ENCODE data around the gene DDX21. TPM values are rescaled to one million over a fixed set of nuclear protein-coding genes. Genes with fewer than 3 reads are reported as not detected.
A peak's percentile ranks its signal among the peaks of the same experiment; 100 is the strongest.
"Not testable (repeated sequence)": the region's sequence is repeated elsewhere in the genome, so short reads cannot be mapped to it uniquely, and the experiment has no call there.

The DDX21 gene
- total RNA-seq, 1 donor = 136 TPM

DNA sequence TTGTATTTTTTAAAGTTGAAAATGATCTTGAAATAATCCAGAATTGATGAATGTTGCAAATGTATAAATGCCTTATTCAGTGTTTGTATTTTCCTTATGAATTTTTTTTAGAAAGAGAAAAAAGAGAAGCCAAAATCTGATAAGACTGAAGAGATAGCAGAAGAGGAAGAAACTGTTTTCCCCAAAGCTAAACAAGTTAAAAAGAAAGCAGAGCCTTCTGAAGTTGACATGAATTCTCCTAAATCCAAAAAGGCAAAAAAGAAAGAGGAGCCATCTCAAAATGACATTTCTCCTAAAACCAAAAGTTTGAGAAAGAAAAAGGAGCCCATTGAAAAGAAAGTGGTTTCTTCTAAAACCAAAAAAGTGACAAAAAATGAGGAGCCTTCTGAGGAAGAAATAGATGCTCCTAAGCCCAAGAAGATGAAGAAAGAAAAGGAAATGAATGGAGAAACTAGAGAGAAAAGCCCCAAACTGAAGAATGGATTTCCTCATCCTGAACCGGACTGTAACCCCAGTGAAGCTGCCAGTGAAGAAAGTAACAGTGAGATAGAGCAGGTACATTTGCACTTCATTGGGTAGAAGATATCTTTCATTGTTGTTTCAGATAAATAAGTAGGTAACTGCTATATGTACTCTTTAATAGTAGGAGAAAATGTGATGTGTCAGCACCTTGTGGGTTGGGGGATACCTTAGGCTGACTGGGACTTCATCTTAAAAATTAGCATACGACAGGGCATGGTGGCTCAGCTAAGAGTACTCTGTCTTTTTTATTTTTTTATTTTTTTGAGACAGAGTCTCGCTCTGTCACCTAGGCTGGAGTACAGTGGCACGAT is 3.9 kb downstream of the DDX21 start:
- Histone ChIP-seq H3K4me3 (ENCODE audit: low read length) (no peak overlapping the region), H3K9me3 (ENCODE audit: low read depth, low read length) (no peaks in the 10 kb centered on the region), H3K27me3 (ENCODE audit: insufficient read depth, low read length) (no peaks in the 10 kb centered on the region), H3K4me1 (ENCODE audit: insufficient read depth, low read length) (peaks cover 37% of the 10 kb centered on the region)

DNA sequence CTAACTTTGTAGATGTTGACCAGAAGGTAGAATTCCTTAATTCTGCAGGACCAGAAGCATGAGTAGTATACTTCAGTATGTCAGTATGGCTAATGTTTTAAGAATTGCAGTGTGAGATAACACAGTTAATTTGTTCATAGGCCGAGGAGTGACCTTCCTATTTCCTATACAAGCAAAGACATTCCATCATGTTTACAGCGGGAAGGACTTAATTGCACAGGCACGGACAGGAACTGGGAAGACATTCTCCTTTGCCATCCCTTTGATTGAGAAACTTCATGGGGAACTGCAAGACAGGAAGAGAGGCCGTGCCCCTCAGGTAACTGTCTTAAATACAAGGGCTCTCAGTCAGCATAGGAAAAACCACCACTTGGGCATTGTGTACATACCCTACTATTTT is 7.2 kb downstream of the DDX21 start:
- H3K27me3 ChIP-seq (ENCODE audit: insufficient read depth, low read length) = no peaks in the 10 kb centered on the region
- no peaks in the 10 kb centered on the region for H3K9me3 ChIP-seq (ENCODE audit: low read depth, low read length)
- no peak overlapping the region for H3K4me3 ChIP-seq (ENCODE audit: low read length)
- H3K4me1 ChIP-seq (ENCODE audit: insufficient read depth, low read length) = peaks cover 18% of the 10 kb centered on the region

DNA sequence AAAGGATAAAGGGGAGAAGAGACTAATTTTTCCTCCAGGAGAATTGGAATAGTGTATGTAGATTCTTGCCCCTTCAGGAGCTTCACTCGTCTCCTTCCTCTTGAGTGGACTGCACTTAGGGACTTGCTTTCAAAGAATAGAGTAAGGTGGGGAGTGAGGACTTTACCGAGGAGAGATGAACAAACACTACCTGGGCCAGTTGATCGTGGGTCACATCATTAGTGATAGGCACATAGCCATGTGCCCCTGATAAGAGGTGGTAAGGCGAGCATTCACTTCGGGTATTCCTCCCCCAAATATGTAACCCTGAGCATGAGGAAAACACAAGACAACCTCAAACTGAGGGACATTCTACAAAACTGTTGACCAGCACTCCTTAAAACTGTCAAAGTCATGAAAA is 18.0 kb downstream of the DDX21 start:
- Histone ChIP-seq H3K27me3 (ENCODE audit: insufficient read depth, low read length) (no peaks in the 10 kb centered on the region), H3K4me3 (ENCODE audit: low read length) (no peak overlapping the region), H3K4me1 (ENCODE audit: insufficient read depth, low read length) (no peaks in the 10 kb centered on the region)

DNA sequence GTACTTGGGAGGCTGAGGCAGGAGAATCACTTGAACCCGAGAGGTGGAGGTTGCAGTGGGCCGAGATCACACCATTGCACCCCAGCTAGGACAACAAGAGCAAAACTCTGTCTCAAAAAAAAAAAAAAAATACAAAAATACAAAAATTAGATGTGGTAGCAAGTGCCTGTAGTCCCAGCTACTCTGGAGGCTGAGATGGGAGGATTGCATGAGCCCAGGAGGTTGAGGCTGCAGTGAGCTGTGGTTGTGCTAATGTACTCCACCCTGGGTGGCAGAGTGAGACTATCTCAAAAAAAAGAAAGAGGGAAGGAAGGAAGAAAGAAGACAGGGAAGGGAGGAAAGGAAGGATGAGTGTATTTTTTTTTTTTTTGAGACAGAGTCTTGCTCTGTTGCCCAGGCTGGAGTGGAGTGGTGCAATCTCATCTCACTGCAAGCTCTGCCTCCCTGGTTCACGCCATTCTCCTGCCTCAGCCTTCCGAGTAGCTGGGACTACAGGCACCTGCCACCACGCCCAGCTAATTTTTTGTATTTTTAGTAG is 20.0 kb downstream of the DDX21 start:
- H3K4me1 ChIP-seq (ENCODE audit: insufficient read depth, low read length); H3K27me3 ChIP-seq (ENCODE audit: insufficient read depth, low read length); H3K4me3 ChIP-seq (ENCODE audit: low read length); H3K9me3 ChIP-seq (ENCODE audit: low read depth, low read length): not testable (repeated sequence)

More for the DNA sequence above, 18.0 kb downstream of the DDX21 start:
- no peaks in the 10 kb centered on the region for H3K9me3 ChIP-seq (ENCODE audit: low read depth, low read length)

DNA sequence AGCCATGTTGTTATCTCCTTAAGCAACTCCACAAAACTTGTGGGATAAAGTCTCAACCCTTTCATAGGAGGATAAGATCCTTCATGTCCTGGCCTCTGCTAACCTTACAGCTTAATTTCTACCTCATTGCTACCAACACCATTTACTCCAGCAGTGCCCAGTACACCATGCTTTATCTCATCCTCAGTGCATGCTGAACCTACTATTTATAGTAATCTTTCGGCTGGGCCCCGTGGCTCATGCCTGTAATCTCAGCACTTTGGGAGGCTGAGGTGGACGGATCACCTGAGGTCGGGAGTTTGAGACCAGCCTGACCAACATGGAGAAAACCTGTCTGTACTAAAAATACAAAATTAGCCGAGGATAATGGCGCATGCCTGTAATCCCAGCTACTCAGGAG is 23.8 kb downstream of the DDX21 start:
- not testable (repeated sequence) for H3K4me3 ChIP-seq (ENCODE audit: low read length); H3K4me1 ChIP-seq (ENCODE audit: insufficient read depth, low read length); H3K27me3 ChIP-seq (ENCODE audit: insufficient read depth, low read length); H3K9me3 ChIP-seq (ENCODE audit: low read depth, low read length)

DNA sequence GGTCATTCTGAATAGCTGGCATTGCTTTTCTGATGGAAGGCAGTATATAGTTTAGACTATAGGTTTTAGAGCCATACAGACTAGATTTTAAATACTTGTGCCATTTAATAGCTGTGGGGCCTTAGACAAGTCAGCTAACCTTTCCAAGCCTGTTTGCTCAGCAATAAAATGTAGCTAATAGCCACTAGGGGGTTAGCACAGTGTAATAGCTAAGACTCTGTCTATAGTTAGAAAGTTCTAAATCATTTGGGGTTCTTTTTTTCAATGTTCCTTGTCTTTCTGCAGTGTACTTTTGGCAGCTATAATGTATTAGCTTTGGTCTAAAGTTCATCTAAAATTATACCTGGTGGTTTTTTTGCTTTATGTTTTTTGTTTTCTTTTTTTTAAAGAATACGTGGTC is 25.1 kb downstream of the DDX21 start:
- Histone ChIP-seq H3K9me3 (ENCODE audit: low read depth, low read length) (no peaks in the 10 kb centered on the region), H3K4me1 (ENCODE audit: insufficient read depth, low read length) (no peaks in the 10 kb centered on the region), H3K4me3 (ENCODE audit: low read length) (no peak overlapping the region), H3K27me3 (ENCODE audit: insufficient read depth, low read length) (no peaks in the 10 kb centered on the region)

DNA sequence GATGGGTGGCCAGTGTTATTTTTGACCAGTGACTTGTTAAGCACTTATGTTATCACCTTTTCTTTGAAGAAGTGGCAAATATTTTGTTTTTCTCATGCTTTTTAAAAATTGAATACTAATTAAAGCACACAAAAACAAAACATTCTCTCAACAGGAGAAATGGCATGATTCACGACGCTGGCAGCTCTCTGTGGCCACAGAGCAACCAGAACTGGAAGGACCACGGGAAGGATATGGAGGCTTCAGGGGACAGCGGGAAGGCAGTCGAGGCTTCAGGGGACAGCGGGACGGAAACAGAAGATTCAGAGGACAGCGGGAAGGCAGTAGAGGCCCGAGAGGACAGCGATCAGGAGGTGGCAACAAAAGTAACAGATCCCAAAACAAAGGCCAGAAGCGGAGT is 26.4 kb downstream of the DDX21 start:
- Histone ChIP-seq H3K9me3 (ENCODE audit: low read depth, low read length) (no peaks in the 10 kb centered on the region), H3K27me3 (ENCODE audit: insufficient read depth, low read length) (no peaks in the 10 kb centered on the region), H3K4me1 (ENCODE audit: insufficient read depth, low read length) (no peaks in the 10 kb centered on the region), H3K4me3 (ENCODE audit: low read length) (no peak overlapping the region)

DNA sequence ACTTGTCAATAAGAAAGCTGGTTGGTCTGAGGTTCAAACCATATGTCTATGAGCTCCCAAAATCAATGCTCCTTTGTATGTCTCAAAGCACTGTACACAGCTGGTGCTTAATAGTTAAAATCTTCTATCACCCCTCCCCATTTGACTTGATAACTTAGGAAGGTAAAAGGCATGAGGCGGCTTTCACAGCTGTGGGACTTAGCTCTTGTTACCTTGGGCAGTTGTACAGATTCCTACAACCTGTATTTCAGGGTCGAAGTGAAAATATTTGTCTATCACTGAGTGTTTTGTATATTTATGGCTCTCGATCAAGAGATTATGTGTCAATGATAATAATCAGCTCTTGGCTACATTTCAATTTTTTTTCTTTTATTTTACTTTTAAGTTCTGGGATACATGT is 31.6 kb downstream of the DDX21 start:
- Histone ChIP-seq H3K4me3 (ENCODE audit: low read length) (no peak overlapping the region), H3K9me3 (ENCODE audit: low read depth, low read length) (no peaks in the 10 kb centered on the region), H3K27me3 (ENCODE audit: insufficient read depth, low read length) (no peaks in the 10 kb centered on the region), H3K4me1 (ENCODE audit: insufficient read depth, low read length) (peaks cover 27% of the 10 kb centered on the region)

DNA sequence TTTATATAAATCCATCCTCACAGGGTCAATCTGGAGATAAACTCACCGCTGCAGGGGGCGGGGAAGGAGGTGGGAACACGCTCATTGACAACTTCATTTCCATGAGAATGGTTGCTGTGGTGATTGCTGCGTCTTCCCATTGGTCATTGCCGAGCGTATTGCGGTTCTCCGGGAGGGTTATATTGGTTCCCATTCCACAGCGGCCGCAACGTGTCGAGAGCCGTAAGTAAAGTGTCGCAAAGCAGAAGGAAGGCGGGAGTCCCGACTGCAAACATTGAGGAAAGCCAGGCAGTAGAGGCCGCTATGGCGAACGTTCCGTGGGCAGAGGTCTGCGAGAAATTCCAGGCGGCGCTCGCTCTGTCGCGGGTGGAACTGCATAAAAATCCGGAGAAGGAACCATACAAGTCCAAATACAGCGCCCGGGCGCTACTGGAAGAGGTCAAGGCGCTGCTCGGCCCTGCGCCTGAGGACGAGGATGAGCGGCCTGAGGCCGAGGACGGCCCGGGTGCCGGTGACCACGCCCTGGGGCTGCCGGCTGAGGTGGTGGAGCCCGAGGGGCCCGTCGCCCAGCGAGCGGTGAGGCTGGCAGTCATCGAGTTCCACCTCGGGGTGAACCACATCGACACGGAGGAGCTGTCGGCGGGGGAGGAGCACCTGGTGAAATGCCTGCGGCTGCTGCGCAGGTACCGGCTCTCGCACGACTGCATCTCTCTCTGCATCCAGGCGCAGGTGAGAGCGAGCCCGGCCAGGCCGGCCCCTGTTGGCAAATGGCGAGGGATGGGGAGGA is 32.8 kb downstream of the DDX21 start, which contains the start of gene KIFBP:
Gene KIFBP (plus strand): TSS at position 274 of the 787 bp plus-strand sequence. CDS start 30 bp downstream, at position 304.
- H3K9me3 ChIP-seq (ENCODE audit: low read depth, low read length) = no peaks in the 10 kb centered on the region
- peak within 1 kb of the TSS; percentile 82 for H3K4me3 ChIP-seq (ENCODE audit: low read length)
- H3K27me3 ChIP-seq (ENCODE audit: insufficient read depth, low read length) = no peaks in the 10 kb centered on the region
- peaks cover 27% of the 10 kb centered on the region for H3K4me1 ChIP-seq (ENCODE audit: insufficient read depth, low read length)

DNA sequence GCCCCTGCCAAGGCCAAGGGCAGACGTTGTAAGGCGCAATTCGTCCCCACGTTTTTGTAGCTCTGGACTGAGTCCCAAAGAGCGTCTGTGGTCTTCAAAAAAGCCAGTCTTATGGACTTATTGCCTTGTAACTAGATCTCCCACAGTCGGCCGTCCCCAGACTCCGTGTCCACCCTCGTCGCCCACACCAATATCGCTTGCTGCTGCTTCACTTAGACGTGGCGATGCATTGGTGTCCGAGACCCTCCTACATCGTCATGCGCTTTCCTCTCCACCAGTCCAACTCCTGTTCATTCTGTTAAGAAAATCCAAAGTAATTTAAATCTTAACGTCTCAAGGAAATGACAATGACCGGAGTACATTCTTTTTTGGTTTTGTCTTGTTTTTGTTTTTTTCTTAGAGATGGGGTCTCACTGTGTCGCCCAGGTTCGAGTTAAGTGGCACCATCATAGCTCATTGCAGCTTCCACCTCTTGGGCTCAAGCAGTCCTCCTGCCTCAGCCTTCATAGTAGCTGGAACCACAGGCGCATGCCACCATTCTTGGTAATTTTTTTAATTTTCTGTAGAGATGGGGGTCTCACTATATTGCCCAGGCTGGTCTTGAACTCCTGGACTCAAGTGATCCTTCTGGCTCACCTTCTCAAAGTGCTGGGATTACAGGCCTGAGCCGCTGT is 33.5 kb downstream of the DDX21 start:
- Histone ChIP-seq H3K4me3 (ENCODE audit: low read length) (peak overlapping the region; percentile 82), H3K4me1 (ENCODE audit: insufficient read depth, low read length) (peaks cover 27% of the 10 kb centered on the region), H3K9me3 (ENCODE audit: low read depth, low read length) (no peaks in the 10 kb centered on the region), H3K27me3 (ENCODE audit: insufficient read depth, low read length) (no peaks in the 10 kb centered on the region)

DNA sequence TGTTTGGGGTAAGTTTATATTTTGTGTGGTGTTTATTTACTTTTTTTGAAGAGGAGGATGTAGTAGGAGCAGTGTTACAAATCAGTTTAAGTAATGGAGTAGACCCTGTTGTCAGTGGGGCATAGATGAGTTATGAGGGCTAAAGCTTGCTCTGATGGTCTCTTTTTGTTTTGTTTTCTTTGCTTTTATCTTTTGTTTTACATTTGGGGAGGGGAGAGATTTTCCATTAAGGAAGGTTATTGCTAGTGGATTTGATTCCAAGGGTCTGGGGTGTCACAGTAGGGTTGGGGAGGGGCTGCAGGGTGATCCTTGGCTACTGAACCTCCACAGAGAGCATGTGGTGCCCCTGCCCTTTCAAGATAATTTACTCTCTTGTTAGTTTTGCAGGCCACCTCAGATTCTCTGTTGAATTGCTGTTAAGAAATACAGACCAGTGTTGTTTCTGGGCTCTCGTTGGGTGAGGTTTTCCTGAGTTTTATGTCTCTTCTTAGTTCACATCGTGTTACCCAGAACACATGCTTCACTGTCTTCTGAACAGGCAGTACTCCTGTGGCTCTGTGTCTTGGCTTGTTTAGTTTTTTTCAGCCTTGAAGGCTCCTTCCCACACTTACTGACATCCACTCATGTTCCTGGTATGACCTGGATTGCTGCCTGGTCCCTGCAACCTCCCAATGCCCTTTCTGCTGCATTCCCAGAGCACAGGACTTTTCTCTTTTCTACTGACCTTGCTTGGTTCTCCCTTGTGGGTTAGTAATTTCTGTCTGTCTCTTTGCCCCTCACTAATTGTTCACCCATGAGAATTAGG is 36.9 kb downstream of the DDX21 start:
- peaks cover 35% of the 10 kb centered on the region for H3K4me1 ChIP-seq (ENCODE audit: insufficient read depth, low read length)
- no peak overlapping the region for H3K4me3 ChIP-seq (ENCODE audit: low read length)

DNA sequence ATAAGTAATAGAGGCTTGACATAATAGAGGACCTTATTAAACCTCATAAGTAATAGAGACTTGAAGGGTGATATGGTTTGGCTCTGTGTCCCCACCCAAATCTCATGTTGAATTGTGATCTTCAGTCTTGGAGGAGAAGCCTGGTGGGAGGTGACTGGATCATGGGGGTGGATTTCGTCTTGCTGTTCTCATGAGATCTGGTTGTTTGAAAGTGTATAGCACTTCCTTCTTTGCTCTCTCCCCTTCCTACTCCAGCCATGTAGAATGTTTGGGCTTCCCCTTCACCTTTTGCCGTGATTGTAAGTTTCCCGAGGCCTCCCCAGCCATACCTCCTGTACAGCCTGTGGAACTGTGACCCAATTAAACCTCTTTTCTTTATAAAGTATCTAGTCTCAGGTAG is 41.2 kb downstream of the DDX21 start:
- Histone ChIP-seq H3K4me1 (ENCODE audit: insufficient read depth, low read length) (peaks cover 9% of the 10 kb centered on the region), H3K9me3 (ENCODE audit: low read depth, low read length) (no peaks in the 10 kb centered on the region), H3K4me3 (ENCODE audit: low read length) (no peak overlapping the region), H3K27me3 (ENCODE audit: insufficient read depth, low read length) (no peaks in the 10 kb centered on the region)

More for the DNA sequence above, 36.9 kb downstream of the DDX21 start:
- Histone ChIP-seq H3K9me3 (ENCODE audit: low read depth, low read length) (no peaks in the 10 kb centered on the region), H3K27me3 (ENCODE audit: insufficient read depth, low read length) (no peaks in the 10 kb centered on the region)

DNA sequence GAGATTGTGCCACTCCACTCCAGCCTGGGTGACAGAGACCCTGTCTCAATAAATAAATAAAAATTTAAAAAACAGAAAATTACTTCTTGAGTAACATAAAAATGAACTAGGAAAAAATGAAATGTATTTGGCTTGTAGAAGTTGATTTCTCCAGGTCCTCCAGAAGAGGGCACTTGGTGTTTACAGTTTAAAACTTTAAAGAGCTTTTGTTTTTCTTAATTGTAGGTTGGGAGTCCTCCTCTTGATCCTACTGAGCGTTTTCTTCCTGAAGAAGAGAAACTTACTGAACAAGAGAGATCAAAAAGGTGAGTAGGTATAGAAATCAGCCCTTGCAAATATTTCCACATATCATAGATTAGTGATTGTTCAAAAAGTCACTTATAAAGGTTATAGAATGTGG is 48.9 kb downstream of the DDX21 start:
- no peaks in the 10 kb centered on the region for H3K4me1 ChIP-seq (ENCODE audit: insufficient read depth, low read length)
- H3K27me3 ChIP-seq (ENCODE audit: insufficient read depth, low read length) = no peaks in the 10 kb centered on the region
- H3K4me3 ChIP-seq (ENCODE audit: low read length) = no peak overlapping the region
- H3K9me3 ChIP-seq (ENCODE audit: low read depth, low read length) = no peaks in the 10 kb centered on the region

DNA sequence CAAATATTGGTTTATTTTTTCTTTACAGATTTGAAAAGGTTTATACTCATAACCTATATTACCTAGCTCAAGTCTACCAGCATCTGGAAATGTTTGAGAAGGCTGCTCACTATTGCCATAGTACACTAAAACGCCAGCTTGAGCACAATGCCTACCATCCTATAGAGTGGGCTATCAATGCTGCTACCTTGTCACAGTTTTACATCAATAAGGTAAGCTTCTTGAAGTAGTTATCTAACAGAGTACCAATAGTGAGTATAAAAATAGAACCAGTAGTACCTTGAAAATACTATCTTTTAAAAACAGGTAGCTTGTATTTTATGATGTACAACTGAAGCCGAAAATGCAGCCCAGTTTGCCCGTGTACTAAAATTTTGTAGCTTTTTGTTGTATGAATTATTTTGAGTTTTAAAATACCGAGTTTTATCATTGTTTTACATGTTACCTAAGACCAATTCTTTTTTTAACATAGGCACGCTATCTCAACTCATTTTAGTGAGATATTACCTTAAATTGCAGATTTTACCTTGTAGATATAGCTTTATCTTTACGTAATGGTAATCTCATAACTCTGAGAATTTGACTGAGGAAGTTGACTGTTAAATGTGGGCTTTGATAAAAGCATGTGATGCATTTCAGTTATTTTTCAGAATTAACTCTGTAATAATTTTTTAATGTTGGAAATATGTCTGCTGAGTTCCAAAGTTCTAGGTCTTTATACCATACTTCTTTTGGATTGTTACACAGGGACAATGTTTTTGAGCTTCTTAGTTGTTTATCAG is 49.9 kb downstream of the DDX21 start:
- H3K4me3 ChIP-seq (ENCODE audit: low read length) = no peak overlapping the region
- H3K4me1 ChIP-seq (ENCODE audit: insufficient read depth, low read length) = no peaks in the 10 kb centered on the region
- H3K9me3 ChIP-seq (ENCODE audit: low read depth, low read length) = no peaks in the 10 kb centered on the region
- no peaks in the 10 kb centered on the region for H3K27me3 ChIP-seq (ENCODE audit: insufficient read depth, low read length)
